ENCODE data around the gene SLC4A2.

The SLC4A2 gene

GRCh38 chr7:151047976-151048815 is 11.2 kb upstream of the SLC4A2 start, which contains the start of gene ASIC3:
ASIC3 (plus strand) TSS chr7:151048531; CDS start chr7:151048886, 355 bp downstream.
- no peak within 1 kb of the TSS for H3K4me3 ChIP-seq (ENCODE audit: low read length)
- DNase-seq (ENCODE audit: low read depth): no peak
- TF ChIP-seq CTCF (conservative IDR thresholded peaks at IDR 0.05; ENCODE audit: low read depth, low read length): no peak

- no peak for TF ChIP-seq CTCF (conservative IDR thresholded peaks at IDR 0.05; ENCODE audit: low read depth, low read length)
- H3K4me3 ChIP-seq (ENCODE audit: low read length): no peak overlapping the region
- DNase-seq (ENCODE audit: low read depth): no peak
Measured at GRCh38 chr7:151048911-151049463, 10.4 kb upstream of the SLC4A2 start.

- TF ChIP-seq CTCF (conservative IDR thresholded peaks at IDR 0.05; ENCODE audit: low read depth, low read length): no peak
Measured at GRCh38 chr7:151051108-151051507, 8.3 kb upstream of the SLC4A2 start.

GRCh38 chr7:151053096-151053495 is 6.3 kb upstream of the SLC4A2 start:
- TF ChIP-seq CTCF (conservative IDR thresholded peaks at IDR 0.05; ENCODE audit: low read depth, low read length): no peak
- DNase-seq (ENCODE audit: low read depth): no peak
- no peak overlapping the region for H3K4me3 ChIP-seq (ENCODE audit: low read length)

More at GRCh38 chr7:151051108-151051507, 8.3 kb upstream of the SLC4A2 start:
- H3K4me3 ChIP-seq (ENCODE audit: low read length): no peak overlapping the region
- DNase-seq (ENCODE audit: low read depth): no peak

GRCh38 chr7:151053751-151054150 is 5.6 kb upstream of the SLC4A2 start:
- H3K4me3 ChIP-seq (ENCODE audit: low read length): no peak overlapping the region
- TF ChIP-seq CTCF (conservative IDR thresholded peaks at IDR 0.05; ENCODE audit: low read depth, low read length): no peak

GRCh38 chr7:151056283-151056665 is 3.1 kb upstream of the SLC4A2 start:
- no peak for TF ChIP-seq CTCF (conservative IDR thresholded peaks at IDR 0.05; ENCODE audit: low read depth, low read length)
- no peak overlapping the region for H3K4me3 ChIP-seq (ENCODE audit: low read length)
- DNase-seq (ENCODE audit: low read depth): no peak

More at GRCh38 chr7:151053751-151054150, 5.6 kb upstream of the SLC4A2 start:
- DNase-seq (ENCODE audit: low read depth): no peak

All from retinal pigment epithelial cell (primary cell).